Measurements from ENCODE around the gene SPIN2A.
"Not testable (repeated sequence)": the region's sequence is repeated elsewhere in the genome, so short reads cannot be mapped to it uniquely, and the experiment has no call there.

SPIN2A gene

GRCh38 chrX:57137073-57137472 lies at the start of gene SPIN2A:
SPIN2A (minus strand) TSS chrX:57137397; CDS start chrX:57136597, 800 bp downstream.
- DNase-seq (ENCODE audit: low read depth), result not testable (repeated sequence)

GRCh38 chrX:57178605-57179004 lies 41.4 kb upstream of the SPIN2A start:
- no peak for DNase-seq (ENCODE audit: low read depth)

GRCh38 chrX:57177070-57177469 lies 39.9 kb upstream of the SPIN2A start:
- no peak for DNase-seq (ENCODE audit: low read depth)

DNA sequence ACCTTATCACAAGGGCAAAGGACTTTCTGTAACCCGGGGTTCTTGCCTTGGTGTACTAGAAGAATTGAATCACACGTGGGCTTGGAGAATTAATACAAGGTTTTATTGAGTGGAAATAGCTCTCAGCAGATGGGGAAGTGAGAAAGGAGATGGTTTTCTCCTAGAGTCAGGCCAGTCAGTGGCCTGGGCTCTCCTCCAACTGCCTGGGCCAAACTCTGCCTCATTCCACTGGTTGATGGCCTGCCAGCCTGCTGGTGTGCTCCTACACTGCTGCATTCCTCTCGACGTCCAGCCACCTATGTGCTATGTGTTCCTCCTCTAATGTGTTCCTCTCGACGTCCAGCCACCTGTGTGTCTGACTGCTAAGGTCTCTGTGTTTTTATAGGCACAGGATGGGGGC lies 35.3 kb upstream of the SPIN2A start:
- DNase-seq (ENCODE audit: low read depth), result no peak

GRCh38 chrX:57156397-57157049 lies 19.3 kb upstream of the SPIN2A start:
- no peak for DNase-seq (ENCODE audit: low read depth)

- DNase-seq (ENCODE audit: low read depth), result no peak
Observed at GRCh38 chrX:57155171-57155570, 18.0 kb upstream of the SPIN2A start.

- not testable (repeated sequence) for DNase-seq (ENCODE audit: low read depth)
Observed at GRCh38 chrX:57152222-57152621, 15.0 kb upstream of the SPIN2A start.

GRCh38 chrX:57138674-57139073 lies 1.5 kb upstream of the SPIN2A start:
- DNase-seq (ENCODE audit: low read depth), result no peak

GRCh38 chrX:57137501-57137900 lies 304 bp upstream of the SPIN2A start:
- DNase-seq (ENCODE audit: low read depth), result no peak

DNA sequence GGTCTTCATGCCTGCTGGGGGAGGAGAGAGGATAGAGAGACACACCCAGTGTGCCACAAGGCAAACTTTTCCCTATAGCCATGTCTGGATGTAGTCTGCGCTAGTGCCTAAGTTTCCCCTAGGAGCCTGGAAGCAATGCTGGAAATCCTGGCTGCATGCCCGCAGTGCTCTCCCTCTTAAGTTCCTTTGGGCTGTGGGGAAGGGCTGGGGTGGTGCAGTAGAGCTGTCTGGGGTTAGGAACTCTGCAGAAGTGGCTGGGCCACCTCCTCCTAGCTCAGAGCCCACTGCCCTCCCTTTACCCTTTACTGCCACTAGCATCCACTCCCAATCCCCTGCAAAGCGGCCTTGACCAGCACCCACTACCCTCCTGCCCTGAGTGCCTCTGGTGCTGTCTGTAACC lies 608 bp downstream of the SPIN2A start:
- DNase-seq (ENCODE audit: low read depth), result not testable (repeated sequence)

- no peak for DNase-seq (ENCODE audit: low read depth)
Observed at GRCh38 chrX:57135287-57135686, 1.9 kb downstream of the SPIN2A start.

DNA sequence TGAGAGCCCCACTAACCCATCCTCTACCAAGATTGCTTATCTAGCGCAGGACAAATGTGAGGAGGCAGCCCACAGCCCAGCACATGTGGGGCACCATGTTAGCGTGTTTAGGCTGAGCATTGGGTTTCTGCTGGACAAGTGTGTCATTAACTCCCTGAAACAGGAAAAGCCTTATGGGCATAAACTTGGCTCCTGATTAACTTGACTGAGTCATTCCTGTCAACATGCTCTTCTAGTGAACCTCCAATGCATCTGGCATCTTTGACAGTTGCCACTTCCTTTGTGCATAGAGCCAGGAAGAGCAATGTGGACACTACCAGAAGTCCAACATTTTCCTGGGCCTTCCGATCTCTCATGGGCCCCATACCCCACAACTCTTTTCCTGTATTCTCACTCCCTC lies 2.5 kb downstream of the SPIN2A start:
- DNase-seq (ENCODE audit: low read depth), result no peak

- DNase-seq (ENCODE audit: low read depth), result no peak
Observed at GRCh38 chrX:57133706-57134105, 3.5 kb downstream of the SPIN2A start.

GRCh38 chrX:57133284-57133683 lies 3.9 kb downstream of the SPIN2A start:
- not testable (repeated sequence) for DNase-seq (ENCODE audit: low read depth)

GRCh38 chrX:57132046-57132445 lies 5.2 kb downstream of the SPIN2A start:
- no peak for DNase-seq (ENCODE audit: low read depth)

DNA sequence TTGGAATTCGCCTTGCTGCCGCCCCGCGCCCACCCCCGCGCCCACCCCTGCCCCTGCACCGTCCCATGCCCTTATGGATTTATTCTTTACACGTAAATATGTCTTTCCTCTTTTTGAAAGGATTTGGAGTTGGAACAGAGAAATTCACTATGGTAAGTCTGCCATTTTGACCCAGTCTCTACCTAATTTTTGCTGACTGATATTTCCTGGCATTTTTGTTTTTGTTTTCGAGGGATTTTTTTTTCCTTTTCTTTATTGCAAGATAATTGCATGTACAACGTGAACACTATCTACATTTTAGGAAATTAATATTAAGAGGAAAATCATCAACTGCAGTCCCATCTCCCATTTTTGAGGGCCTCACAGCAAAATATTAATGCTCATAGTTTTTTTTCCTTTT lies 15.4 kb downstream of the SPIN2A start:
- no peak for DNase-seq (ENCODE audit: low read depth)

DNA sequence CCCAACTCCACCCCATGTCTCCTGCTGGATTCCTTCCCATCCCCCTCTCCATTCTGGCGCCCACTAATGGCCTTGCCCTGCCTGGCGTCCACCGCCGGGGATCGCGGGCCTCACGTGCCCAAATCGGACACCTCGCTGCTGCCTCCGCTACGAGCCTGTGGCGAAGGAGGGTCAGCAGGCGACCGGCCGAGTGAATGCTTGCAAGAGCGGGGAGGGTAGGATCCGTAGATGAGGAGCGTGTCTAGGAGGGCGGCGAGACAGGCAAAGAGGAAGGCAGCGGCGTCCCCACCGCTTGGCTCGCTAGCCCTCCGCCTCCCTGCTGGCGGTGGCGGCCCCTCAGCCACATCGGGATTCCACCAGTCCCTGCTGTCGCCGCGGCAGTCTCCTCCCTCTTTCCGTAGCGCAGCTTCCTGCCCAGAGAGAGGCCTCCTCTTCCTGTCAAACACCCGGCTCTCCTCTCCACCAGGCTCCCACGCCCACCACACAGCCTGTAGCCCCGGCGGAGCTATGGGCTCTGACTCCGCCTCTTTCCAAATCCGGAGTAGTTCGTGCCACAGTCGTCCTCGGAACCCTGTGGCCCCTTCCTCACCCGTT lies 15.9 kb downstream of the SPIN2A start, which contains the start of gene SPIN2B:
TSS of gene SPIN2B (minus strand) at position 387 of the 594 bp plus-strand sequence.
- DNase-seq (ENCODE audit: low read depth), result peak; percentile 61

DNA sequence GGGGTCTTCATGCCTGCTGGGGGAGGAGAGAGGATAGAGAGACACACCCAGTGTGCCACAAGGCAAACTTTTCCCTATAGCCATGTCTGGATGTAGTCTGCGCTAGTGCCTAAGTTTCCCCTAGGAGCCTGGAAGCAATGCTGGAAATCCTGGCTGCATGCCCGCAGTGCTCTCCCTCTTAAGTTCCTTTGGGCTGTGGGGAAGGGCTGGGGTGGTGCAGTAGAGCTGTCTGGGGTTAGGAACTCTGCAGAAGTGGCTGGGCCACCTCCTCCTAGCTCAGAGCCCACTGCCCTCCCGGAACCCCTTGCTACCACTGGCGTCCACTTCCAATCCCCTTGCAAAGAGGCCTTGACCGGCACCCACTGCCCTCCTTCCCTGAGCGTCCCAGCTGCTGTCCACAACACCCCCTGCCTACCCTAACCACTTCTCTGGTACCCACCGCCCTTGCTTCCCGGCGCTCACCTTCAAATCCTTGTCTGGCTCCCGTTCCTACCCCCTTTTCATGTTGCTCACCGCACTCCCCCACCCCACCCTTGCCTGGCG lies 16.5 kb downstream of the SPIN2A start:
- DNase-seq (ENCODE audit: low read depth), result not testable (repeated sequence)

- DNase-seq (ENCODE audit: low read depth), result no peak
Observed at GRCh38 chrX:57119416-57119815, 17.8 kb downstream of the SPIN2A start.

GRCh38 chrX:57117566-57117965 lies 19.6 kb downstream of the SPIN2A start:
- not testable (repeated sequence) for DNase-seq (ENCODE audit: low read depth)

GRCh38 chrX:57104921-57105398 lies 32.2 kb downstream of the SPIN2A start:
- DNase-seq (ENCODE audit: low read depth), result no peak

- no peak for DNase-seq (ENCODE audit: low read depth)
Observed at GRCh38 chrX:57104406-57104805, 32.8 kb downstream of the SPIN2A start.

DNA sequence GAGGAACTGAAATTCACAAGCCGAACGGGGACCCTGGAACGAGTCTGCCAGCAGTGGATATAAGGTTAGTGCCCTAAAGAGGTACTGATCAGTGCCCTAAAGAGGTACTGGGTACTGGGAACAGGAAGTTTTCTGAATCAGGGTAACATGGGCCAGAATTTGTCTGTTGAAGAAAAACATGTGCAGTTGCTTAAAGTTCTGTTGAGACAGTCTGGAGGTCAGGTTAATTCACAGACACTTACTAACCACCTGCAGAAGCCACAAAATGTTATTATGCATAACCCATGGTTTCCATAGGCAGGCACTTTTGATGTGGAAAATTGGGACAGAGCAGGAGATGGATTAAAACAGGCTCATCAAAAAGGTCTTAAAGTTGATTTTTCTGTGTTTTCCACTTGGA lies 33.7 kb downstream of the SPIN2A start:
- no peak for DNase-seq (ENCODE audit: low read depth)

Measured in stimulated activated CD8-positive, alpha-beta memory T cell treated with anti-CD3 and anti-CD28 coated beads, Interleukin-7, amount 100 ng/mL, for 24 hours (primary cell).